GM18517 (cell line): Measurements from ENCODE around the gene IGFL4.

Experiments
- ATAC-seq: cut with Tn5 transposase; IDR thresholded peaks from one replicate; pipeline ENCODE4 v1.9.1; 2021; ENCODE audit warnings: mild to moderate bottlenecking, moderate library complexity; ENCODE audit not compliant: unreplicated experiment

The IGFL4 gene

DNA sequence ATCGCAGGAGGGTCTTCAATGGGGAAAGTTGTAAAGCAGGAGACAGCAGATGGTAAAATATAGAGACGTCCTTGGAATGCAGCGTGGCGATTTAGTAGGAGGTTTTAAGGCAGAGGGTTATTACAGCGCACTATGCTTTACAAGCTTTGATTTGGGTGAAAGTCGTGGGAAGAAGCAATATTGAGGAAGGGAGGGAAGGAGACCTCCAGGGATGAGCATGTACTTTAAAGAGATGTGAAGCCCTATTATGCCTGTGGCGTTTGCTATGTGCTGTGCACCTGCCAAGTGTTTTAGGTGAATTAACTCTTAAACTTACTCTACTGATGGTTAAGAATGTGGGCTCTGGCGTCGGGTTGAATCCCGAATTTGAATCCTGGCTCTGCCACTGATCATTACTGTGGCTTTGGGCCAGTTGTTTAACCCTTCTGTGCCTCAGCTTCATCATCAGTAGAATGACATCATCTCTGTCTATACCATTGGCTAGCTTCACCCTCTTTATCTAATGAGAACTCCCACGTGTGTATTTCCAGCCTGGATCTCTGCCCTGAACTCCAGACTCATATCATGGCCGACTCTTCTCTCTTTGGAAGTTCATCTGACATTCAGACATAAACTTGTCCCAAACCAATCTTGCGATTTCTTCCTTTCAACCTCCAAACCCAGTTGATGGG lies 45.0 kb downstream of the IGFL4 start:
- no peak for ATAC-seq

DNA sequence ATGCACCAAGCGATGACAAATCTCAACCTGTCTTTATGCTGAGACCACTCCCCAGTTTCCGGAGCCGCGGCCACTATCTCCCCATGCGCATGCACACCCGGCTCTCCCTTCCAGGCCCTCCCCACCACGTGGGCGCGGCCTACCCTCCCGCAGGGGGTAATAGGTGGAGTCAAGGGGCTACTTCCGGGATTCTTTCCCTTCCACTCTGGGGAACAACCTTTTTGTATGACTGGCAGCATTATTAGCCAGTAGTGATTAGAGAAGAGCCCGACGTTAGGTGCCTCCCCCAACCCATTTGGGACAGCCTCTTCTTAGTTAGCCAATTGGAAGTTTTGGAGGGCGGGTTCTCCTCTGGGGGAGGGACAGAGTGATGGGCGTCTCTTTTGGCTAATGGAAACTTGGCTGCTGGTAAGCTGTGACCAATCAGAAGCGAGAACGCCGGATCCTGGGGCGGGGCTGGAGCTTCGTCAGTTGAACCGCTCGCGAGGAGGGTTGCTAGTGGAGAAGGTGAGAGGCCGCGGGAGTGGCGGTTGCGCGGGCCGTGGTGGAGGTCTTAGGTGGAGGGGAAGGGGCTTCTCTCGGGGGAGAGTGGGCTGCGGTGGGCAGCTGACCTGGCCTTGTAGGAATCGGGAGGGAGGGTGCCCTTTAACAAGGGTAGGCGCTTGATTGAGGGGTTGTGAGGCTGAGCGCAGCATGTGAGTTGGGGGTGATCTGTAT lies 45.6 kb downstream of the IGFL4 start, which contains the start of gene CCDC61:
CCDC61 (plus strand) TSS at position 470 of the 717 bp plus-strand sequence. CDS start 7,552 bp downstream, outside the sequence.
- ATAC-seq: peak; percentile 97

DNA sequence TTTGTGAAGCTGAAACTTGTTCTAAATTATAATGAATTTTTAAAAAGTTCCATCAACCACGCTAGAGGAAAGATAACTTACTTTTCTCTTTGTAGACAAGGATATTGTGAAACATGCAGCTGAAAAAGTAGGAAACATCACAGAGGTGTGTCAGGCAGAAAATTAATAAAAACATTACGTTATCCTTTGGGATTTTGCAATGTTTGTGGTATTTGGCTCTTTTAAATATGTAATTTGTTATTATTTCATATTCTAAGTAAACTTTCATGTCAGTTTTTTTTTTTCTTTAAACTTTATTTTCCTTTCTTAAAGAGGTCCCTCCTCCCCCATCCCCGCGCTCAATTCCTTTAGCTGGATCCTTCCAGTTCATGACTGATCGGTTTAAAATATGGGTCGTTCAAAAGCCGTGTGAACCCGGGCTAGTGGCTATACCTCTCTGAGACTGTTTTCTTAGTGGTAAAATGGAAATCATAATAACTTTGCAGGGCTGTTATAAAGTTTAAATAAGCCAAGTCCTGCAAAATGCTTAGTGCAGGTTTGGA lies 46.3 kb downstream of the IGFL4 start:
- ATAC-seq: peak; percentile 5

DNA sequence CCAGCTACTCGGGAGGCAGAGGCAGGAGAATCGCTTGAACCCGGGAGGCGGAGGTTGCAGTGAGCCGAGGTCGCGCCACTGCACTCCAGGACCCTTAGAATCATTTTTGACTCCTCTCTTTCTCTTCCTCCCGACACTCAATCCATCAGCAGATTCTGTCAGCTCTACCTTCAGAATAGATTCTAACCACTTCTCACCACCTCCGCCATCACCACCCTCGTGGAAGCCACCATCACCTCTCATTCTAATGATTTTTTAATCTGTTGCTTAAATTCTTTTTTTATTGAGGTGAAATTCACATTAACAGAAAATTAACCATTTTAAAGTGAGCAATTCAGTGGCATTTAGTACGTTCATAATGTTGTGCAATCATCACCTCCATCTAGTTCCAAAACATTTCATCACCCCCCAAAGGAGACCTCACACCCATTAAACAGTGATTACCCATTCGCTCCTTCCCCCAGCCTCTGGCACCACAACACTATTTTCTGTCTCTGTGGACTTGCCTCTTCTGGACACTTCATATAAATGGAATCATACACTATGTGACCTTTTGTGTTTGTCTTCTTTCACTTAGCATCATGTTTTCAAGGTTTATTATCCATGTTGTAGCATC lies 50.6 kb downstream of the IGFL4 start:
- no peak for ATAC-seq
